ENCODE data around the gene IPO4.

Gene IPO4

GRCh38 chr14:24165785-24166184 is 22.8 kb downstream of the IPO4 start:
- Histone ChIP-seq H3K27ac (ENCODE audit: low read depth, low read length, severe bottlenecking) (no peak overlapping the region), H3K9me3 (ENCODE audit: control insufficient read depth, low read length) (no peaks in the 10 kb centered on the region), H3K4me3 (ENCODE audit: extremely low read depth, insufficient read depth, low read length, poor library complexity, severe bottlenecking) (no peak overlapping the region), H3K4me1 (ENCODE audit: control insufficient read depth, insufficient read depth, low read length, poor library complexity, severe bottlenecking) (no peaks in the 10 kb centered on the region), H3K36me3 (ENCODE audit: control insufficient read depth, insufficient read depth, low read length) (peaks cover 52% of the 10 kb centered on the region)
- 90 to 94% methylated on average over 2 to 4 of the region's 5 CpGs for WGBS, 2 experiments (ENCODE audit: insufficient coverage in 2 of 2)

- H3K4me3 ChIP-seq (ENCODE audit: extremely low read depth, insufficient read depth, low read length, poor library complexity, severe bottlenecking) = no peak overlapping the region
- no peaks in the 10 kb centered on the region for H3K4me1 ChIP-seq (ENCODE audit: control insufficient read depth, insufficient read depth, low read length, poor library complexity, severe bottlenecking)
- peaks cover 61% of the 10 kb centered on the region for H3K36me3 ChIP-seq (ENCODE audit: control insufficient read depth, insufficient read depth, low read length)
- no peak overlapping the region for H3K27ac ChIP-seq (ENCODE audit: low read depth, low read length, severe bottlenecking)
- 96 to 98% methylated on average over 9 to 14 of the region's 14 CpGs for WGBS, 2 experiments (ENCODE audit: insufficient coverage in 2 of 2)
- no peaks in the 10 kb centered on the region for H3K9me3 ChIP-seq (ENCODE audit: control insufficient read depth, low read length)
Observed at GRCh38 chr14:24164518-24164991, 24.1 kb downstream of the IPO4 start.

DNA sequence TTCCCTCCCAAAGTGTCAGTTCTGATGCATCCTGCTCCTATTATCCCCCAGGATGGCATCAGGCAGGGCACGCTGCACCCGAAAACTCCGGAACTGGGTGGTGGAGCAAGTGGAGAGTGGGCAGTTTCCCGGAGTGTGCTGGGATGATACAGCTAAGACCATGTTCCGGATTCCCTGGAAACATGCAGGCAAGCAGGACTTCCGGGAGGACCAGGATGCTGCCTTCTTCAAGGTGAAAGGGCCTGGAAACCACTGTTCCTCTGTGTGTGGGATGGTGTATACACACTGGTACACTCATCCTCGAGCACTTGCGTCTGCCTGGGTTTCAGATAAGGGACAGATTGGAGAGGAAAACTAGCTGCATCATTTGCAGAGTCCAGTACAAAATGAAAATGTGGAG is 26.5 kb downstream of the IPO4 start:
- no peak overlapping the region for H3K27ac ChIP-seq (ENCODE audit: low read depth, low read length, severe bottlenecking)
- no peaks in the 10 kb centered on the region for H3K4me1 ChIP-seq (ENCODE audit: control insufficient read depth, insufficient read depth, low read length, poor library complexity, severe bottlenecking)
- H3K4me3 ChIP-seq (ENCODE audit: extremely low read depth, insufficient read depth, low read length, poor library complexity, severe bottlenecking) = peak overlapping the region; percentile 38
- no peaks in the 10 kb centered on the region for H3K9me3 ChIP-seq (ENCODE audit: control insufficient read depth, low read length)
- H3K36me3 ChIP-seq (ENCODE audit: control insufficient read depth, insufficient read depth, low read length) = peaks cover 68% of the 10 kb centered on the region
- WGBS, 2 experiments (ENCODE audit: insufficient coverage in 2 of 2) = 97 to 98% methylated on average over 8 of the region's 8 CpGs

DNA sequence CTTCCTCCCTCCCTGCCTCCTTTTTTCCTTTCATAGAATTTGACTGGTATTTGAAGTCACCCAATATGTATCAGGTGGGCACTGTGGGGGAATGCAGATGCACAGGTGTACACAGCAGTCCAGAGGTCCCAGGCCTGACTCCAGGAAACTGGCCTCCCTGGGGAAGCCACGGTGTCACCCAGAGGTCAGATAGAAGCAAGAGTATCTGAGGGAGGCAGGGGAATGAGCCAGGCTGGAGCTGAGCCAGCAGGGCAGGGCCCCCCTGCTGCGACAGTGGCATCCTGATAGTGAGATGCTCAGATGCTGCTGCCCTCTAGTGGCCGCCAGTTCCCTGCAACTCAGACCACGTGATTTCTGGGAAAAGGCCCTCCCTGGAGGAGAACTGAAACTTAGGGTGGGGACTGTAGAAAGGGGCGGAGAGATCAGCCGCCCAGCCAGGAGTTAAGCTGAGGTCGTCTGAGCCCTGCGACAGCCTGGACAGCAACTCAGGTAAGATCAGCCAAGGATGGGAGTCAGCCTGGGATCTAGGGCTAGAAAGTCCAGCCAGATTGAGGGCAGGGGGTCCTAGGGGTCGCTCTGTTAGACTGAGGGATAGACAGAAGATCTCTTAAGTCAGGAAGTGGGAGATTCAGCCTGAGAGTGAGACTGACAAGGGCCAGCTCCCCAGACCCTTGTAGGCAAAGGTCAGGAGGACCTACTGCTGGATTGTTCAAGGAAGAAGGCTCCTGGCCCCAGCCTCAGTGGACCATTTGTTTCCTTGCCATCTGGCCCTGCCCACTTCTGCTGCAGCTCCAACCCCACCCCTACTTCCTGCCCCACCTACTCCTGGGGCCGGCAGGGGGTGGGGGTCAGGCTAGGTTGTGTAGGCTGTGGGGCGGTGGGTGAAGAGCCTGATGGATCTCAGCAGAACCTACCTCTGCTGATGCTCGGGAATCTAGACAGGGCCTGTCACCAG is 27.5 kb downstream of the IPO4 start, which contains the start of gene IRF9:
TSS of gene IRF9 (plus strand) at position 416 of the 955 bp plus-strand sequence. CDS start 880 bp downstream, outside the sequence.
- Histone ChIP-seq H3K4me3 (ENCODE audit: extremely low read depth, insufficient read depth, low read length, poor library complexity, severe bottlenecking) (peak within 1 kb of the TSS; percentile 38), H3K27ac (ENCODE audit: low read depth, low read length, severe bottlenecking) (peak within 1 kb of the TSS; percentile 71), H3K36me3 (ENCODE audit: control insufficient read depth, insufficient read depth, low read length) (peaks cover 72% of the 10 kb centered on the region), H3K4me1 (ENCODE audit: control insufficient read depth, insufficient read depth, low read length, poor library complexity, severe bottlenecking) (no peaks in the 10 kb centered on the region), H3K9me3 (ENCODE audit: control insufficient read depth, low read length) (no peaks in the 10 kb centered on the region)
- 9 to 19% methylated on average over 8 to 9 of the region's 12 CpGs for WGBS, 2 experiments (ENCODE audit: insufficient coverage in 2 of 2)

GRCh38 chr14:24160499-24160849 is 28.1 kb downstream of the IPO4 start:
- H3K9me3 ChIP-seq (ENCODE audit: control insufficient read depth, low read length) = no peaks in the 10 kb centered on the region
- no peak overlapping the region for H3K4me3 ChIP-seq (ENCODE audit: extremely low read depth, insufficient read depth, low read length, poor library complexity, severe bottlenecking)
- 93 to 100% methylated on average over 2 to 4 of the region's 4 CpGs for WGBS, 2 experiments (ENCODE audit: insufficient coverage in 2 of 2)
- peak overlapping the region; percentile 59 for H3K27ac ChIP-seq (ENCODE audit: low read depth, low read length, severe bottlenecking)
- no peaks in the 10 kb centered on the region for H3K4me1 ChIP-seq (ENCODE audit: control insufficient read depth, insufficient read depth, low read length, poor library complexity, severe bottlenecking)
- H3K36me3 ChIP-seq (ENCODE audit: control insufficient read depth, insufficient read depth, low read length) = peaks cover 72% of the 10 kb centered on the region

- H3K4me3 ChIP-seq (ENCODE audit: extremely low read depth, insufficient read depth, low read length, poor library complexity, severe bottlenecking) = no peak overlapping the region
- WGBS, 2 experiments (ENCODE audit: insufficient coverage in 2 of 2) = 87 to 94% methylated on average over 7 of the region's 11 CpGs
Observed at GRCh38 chr14:24159777-24160498, 28.7 kb downstream of the IPO4 start.

GRCh38 chr14:24157331-24157730 is 31.3 kb downstream of the IPO4 start:
- H3K4me3 ChIP-seq (ENCODE audit: extremely low read depth, insufficient read depth, low read length, poor library complexity, severe bottlenecking) = no peak overlapping the region
- H3K27ac ChIP-seq (ENCODE audit: low read depth, low read length, severe bottlenecking) = no peak overlapping the region
- WGBS, 2 experiments (ENCODE audit: insufficient coverage in 2 of 2) = 95 to 97% methylated on average over 11 to 12 of the region's 12 CpGs
- H3K9me3 ChIP-seq (ENCODE audit: control insufficient read depth, low read length) = no peaks in the 10 kb centered on the region
- H3K4me1 ChIP-seq (ENCODE audit: control insufficient read depth, insufficient read depth, low read length, poor library complexity, severe bottlenecking) = no peaks in the 10 kb centered on the region
- peaks cover 76% of the 10 kb centered on the region for H3K36me3 ChIP-seq (ENCODE audit: control insufficient read depth, insufficient read depth, low read length)

More at GRCh38 chr14:24159777-24160498, 28.7 kb downstream of the IPO4 start:
- Histone ChIP-seq H3K4me1 (ENCODE audit: control insufficient read depth, insufficient read depth, low read length, poor library complexity, severe bottlenecking) (no peaks in the 10 kb centered on the region), H3K9me3 (ENCODE audit: control insufficient read depth, low read length) (no peaks in the 10 kb centered on the region), H3K36me3 (ENCODE audit: control insufficient read depth, insufficient read depth, low read length) (peaks cover 72% of the 10 kb centered on the region), H3K27ac (ENCODE audit: low read depth, low read length, severe bottlenecking) (no peak overlapping the region)

GRCh38 chr14:24156840-24157239 is 31.8 kb downstream of the IPO4 start:
- H3K4me3 ChIP-seq (ENCODE audit: extremely low read depth, insufficient read depth, low read length, poor library complexity, severe bottlenecking) = no peak overlapping the region
- H3K27ac ChIP-seq (ENCODE audit: low read depth, low read length, severe bottlenecking) = no peak overlapping the region
- H3K4me1 ChIP-seq (ENCODE audit: control insufficient read depth, insufficient read depth, low read length, poor library complexity, severe bottlenecking) = no peaks in the 10 kb centered on the region
- WGBS, 2 experiments (ENCODE audit: insufficient coverage in 2 of 2) = 100% methylated on average over 1 of the region's 1 CpG
- no peaks in the 10 kb centered on the region for H3K9me3 ChIP-seq (ENCODE audit: control insufficient read depth, low read length)
- H3K36me3 ChIP-seq (ENCODE audit: control insufficient read depth, insufficient read depth, low read length) = peaks cover 81% of the 10 kb centered on the region

DNA sequence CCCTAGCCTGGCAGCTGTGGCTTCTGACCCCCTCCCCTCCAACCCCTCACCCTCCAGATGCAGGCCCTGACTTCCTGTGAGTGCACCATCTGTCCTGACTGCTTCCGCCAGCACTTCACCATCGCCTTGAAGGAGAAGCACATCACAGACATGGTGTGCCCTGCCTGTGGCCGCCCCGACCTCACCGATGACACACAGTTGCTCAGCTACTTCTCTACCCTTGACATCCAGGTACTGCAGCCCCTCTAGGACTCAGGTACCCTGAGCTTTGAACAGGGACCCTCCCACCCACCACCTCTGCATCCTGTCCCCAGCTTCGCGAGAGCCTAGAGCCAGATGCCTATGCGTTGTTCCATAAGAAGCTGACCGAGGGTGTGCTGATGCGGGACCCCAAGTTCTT is 33.5 kb downstream of the IPO4 start:
- Histone ChIP-seq H3K4me3 (ENCODE audit: extremely low read depth, insufficient read depth, low read length, poor library complexity, severe bottlenecking) (no peak overlapping the region), H3K27ac (ENCODE audit: low read depth, low read length, severe bottlenecking) (no peak overlapping the region), H3K4me1 (ENCODE audit: control insufficient read depth, insufficient read depth, low read length, poor library complexity, severe bottlenecking) (no peaks in the 10 kb centered on the region), H3K9me3 (ENCODE audit: control insufficient read depth, low read length) (no peaks in the 10 kb centered on the region), H3K36me3 (ENCODE audit: control insufficient read depth, insufficient read depth, low read length) (peaks cover 92% of the 10 kb centered on the region)
- WGBS, 2 experiments (ENCODE audit: insufficient coverage in 2 of 2) = 94 to 98% methylated on average over 9 of the region's 10 CpGs

GRCh38 chr14:24151404-24152080 is 37.1 kb downstream of the IPO4 start:
- 90 to 97% methylated on average over 8 to 13 of the region's 16 CpGs for WGBS, 2 experiments (ENCODE audit: insufficient coverage in 2 of 2)
- Histone ChIP-seq H3K4me1 (ENCODE audit: control insufficient read depth, insufficient read depth, low read length, poor library complexity, severe bottlenecking) (no peaks in the 10 kb centered on the region), H3K9me3 (ENCODE audit: control insufficient read depth, low read length) (no peaks in the 10 kb centered on the region), H3K36me3 (ENCODE audit: control insufficient read depth, insufficient read depth, low read length) (peaks cover 82% of the 10 kb centered on the region), H3K4me3 (ENCODE audit: extremely low read depth, insufficient read depth, low read length, poor library complexity, severe bottlenecking) (no peak overlapping the region), H3K27ac (ENCODE audit: low read depth, low read length, severe bottlenecking) (no peak overlapping the region)

All from mesodermal cell (in vitro differentiated cells).